ENCODE data around the gene SPEG.

DNA sequence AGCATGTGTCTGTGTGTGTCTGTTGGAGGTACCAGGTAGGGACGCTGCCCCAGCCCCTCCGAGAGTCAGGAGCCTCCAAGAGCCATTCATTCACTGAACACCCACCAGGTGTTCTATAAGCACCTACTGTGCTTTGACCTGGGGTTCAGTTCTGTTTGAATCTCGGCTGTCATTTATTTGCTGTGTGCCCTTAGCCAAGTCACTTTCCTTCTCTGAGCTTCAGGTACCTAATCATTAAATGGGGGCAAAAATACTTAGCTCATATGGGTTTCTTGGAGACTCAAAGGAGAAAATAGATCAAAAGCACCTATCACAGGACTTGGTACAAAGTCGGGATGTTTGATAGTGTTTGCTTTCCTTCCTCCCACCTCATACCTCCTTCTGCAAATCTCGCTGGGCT, 92.8 kb downstream of the SPEG start:
- TF ChIP-seq, protein P1, sequence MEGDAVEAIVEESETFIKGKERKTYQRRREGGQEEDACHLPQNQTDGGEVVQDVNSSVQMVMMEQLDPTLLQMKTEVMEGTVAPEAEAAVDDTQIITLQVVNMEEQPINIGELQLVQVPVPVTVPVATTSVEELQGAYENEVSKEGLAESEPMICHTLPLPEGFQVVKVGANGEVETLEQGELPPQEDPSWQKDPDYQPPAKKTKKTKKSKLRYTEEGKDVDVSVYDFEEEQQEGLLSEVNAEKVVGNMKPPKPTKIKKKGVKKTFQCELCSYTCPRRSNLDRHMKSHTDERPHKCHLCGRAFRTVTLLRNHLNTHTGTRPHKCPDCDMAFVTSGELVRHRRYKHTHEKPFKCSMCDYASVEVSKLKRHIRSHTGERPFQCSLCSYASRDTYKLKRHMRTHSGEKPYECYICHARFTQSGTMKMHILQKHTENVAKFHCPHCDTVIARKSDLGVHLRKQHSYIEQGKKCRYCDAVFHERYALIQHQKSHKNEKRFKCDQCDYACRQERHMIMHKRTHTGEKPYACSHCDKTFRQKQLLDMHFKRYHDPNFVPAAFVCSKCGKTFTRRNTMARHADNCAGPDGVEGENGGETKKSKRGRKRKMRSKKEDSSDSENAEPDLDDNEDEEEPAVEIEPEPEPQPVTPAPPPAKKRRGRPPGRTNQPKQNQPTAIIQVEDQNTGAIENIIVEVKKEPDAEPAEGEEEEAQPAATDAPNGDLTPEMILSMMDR (conservative IDR thresholded peaks at IDR 0.05; ENCODE audit: low read length), result no peak
- TF ChIP-seq EZH2phosphoT487 (IDR thresholded peaks at IDR 0.05; ENCODE audit: borderline replicate concordance, low read depth, low read length), result no peak
